Sigmoid colon (tissue), 4 donors: ENCODE data around the gene MAPKBP1.

ENCODE experiments used
- EP300 ChIP-seq, 4 donors: sonication (generic); formaldehyde crosslinking; IDR thresholded peaks; one replicate each; pipeline ENCODE4 v1.6.1; 2017; ENCODE audit warnings: antibody characterized with exemption in 4 of 4
- POLR2A ChIP-seq, 2 donors: fragments of 450-650 bp; IDR thresholded peaks; one replicate each; pipeline ENCODE4 v1.6.1; 2016; ENCODE audit warnings: antibody characterized with exemption in 2 of 2, mild to moderate bottlenecking in 2 of 2, moderate library complexity in 2 of 2
- POLR2AphosphoS5 ChIP-seq, 4 donors: sonication (generic); formaldehyde crosslinking; IDR thresholded peaks; one replicate each; pipeline ENCODE4 v1.6.1; 2017; ENCODE audit warnings: antibody characterized with exemption in 4 of 4
- TF ChIP-seq, protein P1 (sequence below), 4 experiments: fragments of 450-650 bp in 3 of 4; fragments of 200-600 bp in 1 of 4; IDR thresholded peaks; one replicate each; pipeline ENCODE4 v1.5.1; 2016 to 2019; ENCODE audit warnings: antibody characterized with exemption in 4 of 4, mild to moderate bottlenecking in 3 of 4, moderate library complexity in 2 of 4

DNA sequence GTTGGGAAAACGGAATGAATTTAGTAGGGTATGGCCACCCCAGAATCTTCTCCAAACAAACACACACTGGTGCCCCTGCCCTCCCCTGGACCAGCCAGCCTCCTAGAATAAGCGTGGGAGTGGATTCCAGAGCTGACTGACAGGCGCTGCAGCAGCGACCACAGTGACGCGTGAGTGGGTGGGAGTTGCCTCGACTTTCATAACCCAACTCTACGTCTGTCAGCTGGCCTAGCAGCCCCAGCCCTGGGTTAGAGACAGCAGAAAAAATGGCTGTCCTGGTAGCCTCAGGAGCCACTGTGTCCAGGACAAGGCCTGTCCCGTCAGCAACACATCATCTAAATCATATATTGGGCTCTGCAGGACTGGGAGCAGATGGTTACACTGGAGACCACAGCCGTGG, 74.3 kb downstream of the MAPKBP1 start:
- TF ChIP-seq, protein P1, sequence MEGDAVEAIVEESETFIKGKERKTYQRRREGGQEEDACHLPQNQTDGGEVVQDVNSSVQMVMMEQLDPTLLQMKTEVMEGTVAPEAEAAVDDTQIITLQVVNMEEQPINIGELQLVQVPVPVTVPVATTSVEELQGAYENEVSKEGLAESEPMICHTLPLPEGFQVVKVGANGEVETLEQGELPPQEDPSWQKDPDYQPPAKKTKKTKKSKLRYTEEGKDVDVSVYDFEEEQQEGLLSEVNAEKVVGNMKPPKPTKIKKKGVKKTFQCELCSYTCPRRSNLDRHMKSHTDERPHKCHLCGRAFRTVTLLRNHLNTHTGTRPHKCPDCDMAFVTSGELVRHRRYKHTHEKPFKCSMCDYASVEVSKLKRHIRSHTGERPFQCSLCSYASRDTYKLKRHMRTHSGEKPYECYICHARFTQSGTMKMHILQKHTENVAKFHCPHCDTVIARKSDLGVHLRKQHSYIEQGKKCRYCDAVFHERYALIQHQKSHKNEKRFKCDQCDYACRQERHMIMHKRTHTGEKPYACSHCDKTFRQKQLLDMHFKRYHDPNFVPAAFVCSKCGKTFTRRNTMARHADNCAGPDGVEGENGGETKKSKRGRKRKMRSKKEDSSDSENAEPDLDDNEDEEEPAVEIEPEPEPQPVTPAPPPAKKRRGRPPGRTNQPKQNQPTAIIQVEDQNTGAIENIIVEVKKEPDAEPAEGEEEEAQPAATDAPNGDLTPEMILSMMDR (IDR thresholded peaks at IDR 0.05): no peak
- TF ChIP-seq POLR2AphosphoS5 (IDR thresholded peaks at IDR 0.05): no peak
- TF ChIP-seq EP300 (IDR thresholded peaks at IDR 0.05): no peak
- no peak for TF ChIP-seq POLR2A (IDR thresholded peaks at IDR 0.05)
